GM23248 (cell line): ENCODE results near the gene MUSK. TPM values are rescaled to one million over a fixed set of nuclear protein-coding genes. Genes with fewer than 3 reads are reported as not detected.
A peak's percentile ranks its signal among the peaks of the same experiment; 100 is the strongest.

ENCODE experiments used
- DNase-seq: peaks from one replicate; pipeline ENCODE4 v3.0.0-alpha.2; 2015
- H2AFZ ChIP-seq: fragments of 200-600 bp; sonication (generic); 2 replicates; pipeline ENCODE4 v1.6.1; 2016; ENCODE audit warnings: antibody characterized with exemption
- H3F3A ChIP-seq: fragments of 200-600 bp; sonication (generic); 2 replicates; pipeline ENCODE4 v1.6.1; 2016; ENCODE audit warnings: mild to moderate bottlenecking, antibody characterized with exemption, mixed run types; ENCODE audit not compliant: insufficient read depth
- H3K27ac ChIP-seq: fragments of 200-600 bp; sonication (generic); 2 replicates; pipeline ENCODE4 v1.5.1; 2016; ENCODE audit warnings: mild to moderate bottlenecking
- H3K27me3 ChIP-seq: fragments of 200-600 bp; sonication (generic); replicated peaks from 2 replicates; pipeline ENCODE4 v1.6.1; 2016; ENCODE audit warnings: mild to moderate bottlenecking; ENCODE audit not compliant: insufficient read depth
- H3K36me3 ChIP-seq: fragments of 200-600 bp; sonication (generic); 2 replicates; pipeline ENCODE4 v1.6.1; 2016; ENCODE audit warnings: low read depth, mild to moderate bottlenecking
- H3K4me1 ChIP-seq: fragments of 200-600 bp; sonication (generic); 2 replicates; pipeline ENCODE4 v1.6.1; 2016; ENCODE audit warnings: mild to moderate bottlenecking; ENCODE audit not compliant: insufficient read depth
- H3K4me2 ChIP-seq: fragments of 200-600 bp; sonication (generic); one replicate; pipeline ENCODE4 v1.6.1; 2016; ENCODE audit warnings: mild to moderate bottlenecking; ENCODE audit not compliant: unreplicated experiment
- H3K4me3 ChIP-seq: fragments of 200-600 bp; sonication (generic); 2 replicates; pipeline ENCODE4 v1.5.1; 2016; ENCODE audit warnings: mild to moderate bottlenecking
- H3K79me2 ChIP-seq: fragments of 200-600 bp; sonication (generic); 2 replicates; pipeline ENCODE4 v1.6.1; 2016; ENCODE audit warnings: mild to moderate bottlenecking; ENCODE audit not compliant: insufficient read depth
- H3K9ac ChIP-seq: fragments of 200-600 bp; sonication (generic); 2 replicates; pipeline ENCODE4 v1.6.1; 2016; ENCODE audit warnings: mild to moderate bottlenecking
- H3K9me2 ChIP-seq: fragments of 200-600 bp; sonication (generic); 2 replicates; pipeline ENCODE4 v1.6.1; 2016; ENCODE audit warnings: mixed run types, mild to moderate bottlenecking, moderate library complexity; ENCODE audit not compliant: insufficient read depth
- H3K9me3 ChIP-seq: fragments of 200-600 bp; sonication (generic); one replicate; pipeline ENCODE4 v1.6.1; 2017; ENCODE audit warnings: low read depth
- H4K20me1 ChIP-seq: fragments of 200-600 bp; sonication (generic); 2 replicates; pipeline ENCODE4 v1.6.0; 2016; ENCODE audit not compliant: insufficient read depth
- EZH2 ChIP-seq: fragments of 200-600 bp; sonication (generic); IDR thresholded peaks from 2 replicates; pipeline ENCODE4 v1.6.1; 2018; ENCODE audit warnings: antibody characterized with exemption, mild to moderate bottlenecking; ENCODE audit not compliant: insufficient read depth, poor library complexity, severe bottlenecking
- EZH2phosphoT487 ChIP-seq: fragments of 200-600 bp; sonication (generic); IDR thresholded peaks from 2 replicates; pipeline ENCODE4 v1.6.1; 2018; ENCODE audit warnings: antibody characterized with exemption, moderate library complexity, mild to moderate bottlenecking, low read depth; ENCODE audit not compliant: insufficient read depth
- WGBS, 2 experiments: methylation state at CpG; one replicate each; pipeline ENCODE4 v1.1.6; 2015 to 2017; ENCODE audit warnings: low lambda C conversion rate in 2 of 2, low coverage in 1 of 2; ENCODE audit errors: missing lambda C conversion rate in 2 of 2; 5-methylcytosine and 5-hydroxymethylcytosine counted together
- in situ Hi-C: fragments of 300-500 bp; cut with MboI; formaldehyde crosslinking; loops from 2 replicates; pipeline ENCODE4 v1.15.0; 2020
- polyA plus RNA-seq: library from polyadenylated mRNA; unstranded; fragments of >200 nt; fragmentation: Nextera tagmentation; extraction: Ambion mirVana; gene quantifications from 2 replicates; pipeline ENCODE4 v1.2.1, GENCODE V29; 2016
- total RNA-seq: library from RNA; depleted of rRNA; stranded (reverse); fragments of >200 nt; shearing (Covaris generic); gene quantifications from 2 replicates; pipeline ENCODE4 v1.2.3, GENCODE V29; 2014

MUSK gene
- total and polyA plus RNA-seq, 2 experiments from 2014 or later: not detected

DNA sequence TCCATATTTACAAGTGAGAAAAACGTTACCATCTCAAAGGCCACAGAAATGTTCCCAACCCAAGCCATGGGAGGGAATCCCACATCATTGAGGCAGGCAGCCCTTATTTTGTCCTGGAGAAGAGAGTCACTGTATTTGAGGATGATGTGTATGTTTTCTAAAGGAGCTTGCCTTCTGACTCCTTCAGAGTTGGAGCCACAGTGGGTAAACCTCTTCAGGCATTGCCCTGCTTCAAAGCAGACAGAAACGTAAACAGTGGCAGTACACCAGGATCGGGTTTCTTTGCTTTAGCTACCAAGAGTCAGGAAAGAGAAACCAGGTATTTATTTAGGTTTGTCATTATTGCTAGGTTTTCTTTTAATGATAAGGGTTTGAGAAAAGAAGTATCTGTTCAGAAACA is 45.7 kb downstream of the MUSK start:
- Histone ChIP-seq H3K4me1 (no peaks in the 10 kb centered on the region), H3K79me2 (no peaks in the 10 kb centered on the region), H3K36me3 (no peaks in the 10 kb centered on the region), H3K4me3 (no peak overlapping the region), H3K4me2 (no peak overlapping the region), H3K9me3 (no peaks in the 10 kb centered on the region), H4K20me1 (no peaks in the 10 kb centered on the region), H3K27me3 (no peaks in the 10 kb centered on the region), H3K9ac (no peak overlapping the region), H2AFZ (no peak overlapping the region), H3K9me2 (no peaks in the 10 kb centered on the region), H3K27ac (no peak overlapping the region), H3F3A (no peaks in the 10 kb centered on the region)
- DNase-seq: no peak
- TF ChIP-seq EZH2 (no peak), EZH2phosphoT487 (no peak)
- 78 to 86% methylated on average over 3 of the region's 3 CpGs for WGBS, 2 experiments
- in situ Hi-C loops: no loop called here

DNA sequence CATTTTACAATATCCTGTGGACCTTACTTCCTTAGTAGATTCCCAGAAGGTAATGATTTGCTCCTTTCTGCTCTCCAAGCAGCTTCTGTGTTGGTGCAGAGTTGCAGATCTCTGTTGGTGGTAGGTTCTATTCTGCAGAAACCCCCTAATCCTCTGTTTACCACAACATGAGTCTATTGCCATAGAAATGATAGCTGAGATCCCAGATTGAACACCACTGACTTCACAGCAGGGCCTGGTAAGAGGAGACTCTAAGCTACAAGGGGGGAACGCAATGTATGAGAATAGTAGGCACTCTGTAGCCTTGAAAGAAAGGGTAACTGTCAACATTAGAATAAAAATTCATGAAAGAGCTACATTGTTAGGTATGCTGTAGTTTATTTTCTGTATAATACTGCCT is 59.5 kb downstream of the MUSK start:
- Histone ChIP-seq H3F3A (no peaks in the 10 kb centered on the region), H3K79me2 (no peaks in the 10 kb centered on the region), H3K4me1 (no peaks in the 10 kb centered on the region), H3K9me2 (0 out of 2 replicates have a peak, but pooled peaks cover 3% of the 10 kb centered on the region), H3K9me3 (no peaks in the 10 kb centered on the region), H3K4me2 (no peak overlapping the region), H3K4me3 (no peak overlapping the region), H3K27ac (no peak overlapping the region), H3K36me3 (no peaks in the 10 kb centered on the region), H2AFZ (no peak overlapping the region), H3K27me3 (no peaks in the 10 kb centered on the region), H4K20me1 (no peaks in the 10 kb centered on the region), H3K9ac (no peak overlapping the region)
- 71 to 78% methylated on average over 1 of the region's 1 CpG for WGBS, 2 experiments
- TF ChIP-seq EZH2phosphoT487: no peak
- TF ChIP-seq EZH2: no peak
- DNase-seq: no peak
- in situ Hi-C loops: no loop called here

DNA sequence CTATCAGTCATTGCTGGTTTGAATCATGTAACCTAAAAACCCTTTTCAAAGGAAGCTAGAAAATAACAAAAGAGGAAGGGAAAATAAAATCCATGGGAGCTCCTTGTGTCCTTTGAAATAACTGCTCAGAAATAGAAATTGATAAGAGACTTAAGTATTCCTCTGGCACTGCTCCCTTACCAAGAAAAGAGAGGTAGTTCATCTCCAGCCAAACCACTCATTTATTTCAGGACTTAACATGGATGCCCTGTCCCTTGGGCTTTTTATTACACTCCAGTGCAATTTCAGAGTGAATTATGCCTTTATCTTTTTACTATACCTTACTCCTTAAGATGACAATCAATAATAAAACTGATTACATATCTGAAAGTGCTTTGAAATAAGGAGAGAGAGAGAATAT is 61.0 kb downstream of the MUSK start:
- H3K4me2 ChIP-seq: no peak overlapping the region
- no peaks in the 10 kb centered on the region for H3K4me1 ChIP-seq
- H3K36me3 ChIP-seq: no peaks in the 10 kb centered on the region
- H3K9ac ChIP-seq: no peak overlapping the region
- H3K4me3 ChIP-seq: no peak overlapping the region
- no peaks in the 10 kb centered on the region for H3K79me2 ChIP-seq
- no peaks in the 10 kb centered on the region for H3K9me3 ChIP-seq
- in situ Hi-C loops: no loop called here
- DNase-seq: no peak
- H3K27me3 ChIP-seq: no peaks in the 10 kb centered on the region
- H3F3A ChIP-seq: no peaks in the 10 kb centered on the region
- no peaks in the 10 kb centered on the region for H4K20me1 ChIP-seq
- H3K27ac ChIP-seq: no peak overlapping the region
- no peak for TF ChIP-seq EZH2phosphoT487
- TF ChIP-seq EZH2: no peak
- H2AFZ ChIP-seq: 0 out of 2 replicates have a peak overlapping the region, but pooled peaks have one; percentile 5
- 0 out of 2 replicates have a peak, but pooled peaks cover 3% of the 10 kb centered on the region for H3K9me2 ChIP-seq

DNA sequence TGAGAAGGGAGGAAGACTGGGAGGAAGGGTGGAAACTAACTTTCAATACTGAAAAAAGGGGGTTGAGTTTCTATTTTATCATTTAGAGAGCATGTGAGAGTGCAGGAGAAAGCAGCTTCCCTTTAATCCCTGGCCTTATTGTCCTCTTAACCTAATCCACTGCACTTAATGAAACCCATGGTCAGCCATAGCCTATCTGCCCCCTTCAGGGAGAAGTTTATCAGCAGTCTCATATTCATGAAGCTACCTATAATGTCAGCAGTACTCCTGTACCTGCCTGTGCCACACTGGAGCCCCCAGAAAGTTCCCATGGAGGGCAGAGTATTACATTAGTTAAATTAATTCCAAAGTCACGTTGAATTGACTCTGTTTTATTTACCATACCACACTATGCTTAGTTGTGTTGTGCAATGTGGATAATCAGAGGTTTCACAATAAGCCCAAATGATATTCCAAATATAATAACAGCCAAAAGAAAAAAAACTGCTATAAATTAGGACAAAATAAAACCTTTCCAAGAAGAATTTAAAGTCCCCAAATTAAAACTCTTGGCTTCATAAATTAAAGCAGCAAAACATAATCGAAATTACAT is 62.9 kb downstream of the MUSK start:
- Histone ChIP-seq H3K4me2 (no peak overlapping the region), H3K9ac (no peak overlapping the region), H3K9me2 (0 out of 2 replicates have a peak, but pooled peaks cover 3% of the 10 kb centered on the region), H2AFZ (no peak overlapping the region), H3K36me3 (no peaks in the 10 kb centered on the region), H3K9me3 (no peaks in the 10 kb centered on the region), H3F3A (no peaks in the 10 kb centered on the region), H3K27me3 (no peaks in the 10 kb centered on the region), H3K79me2 (no peaks in the 10 kb centered on the region), H3K27ac (no peak overlapping the region), H3K4me3 (no peak overlapping the region), H3K4me1 (no peaks in the 10 kb centered on the region), H4K20me1 (no peaks in the 10 kb centered on the region)
- WGBS, 2 experiments: 7 to 11% methylated on average over 2 of the region's 2 CpGs
- no peak for TF ChIP-seq EZH2
- peak; percentile 18 for DNase-seq
- in situ Hi-C loops: no loop called here

DNA sequence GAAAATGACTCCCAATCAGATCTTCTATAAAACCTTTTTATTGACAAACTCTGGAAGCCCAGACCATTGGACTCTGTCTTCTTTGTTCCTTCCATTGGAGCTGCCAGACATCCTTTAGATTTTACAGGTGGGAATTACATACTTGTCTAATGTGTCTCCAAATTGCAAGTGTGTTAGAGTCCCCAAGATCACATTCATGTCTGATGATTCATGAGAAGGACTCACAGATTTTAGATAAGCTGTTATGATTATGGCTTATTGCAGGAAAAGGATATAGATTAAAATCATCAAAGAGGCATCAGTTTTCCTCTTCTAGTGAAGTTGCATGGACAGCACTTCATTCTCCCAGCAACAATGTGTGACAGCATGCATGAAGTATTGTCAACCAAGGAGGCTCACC is 70.4 kb downstream of the MUSK start:
- no peak overlapping the region for H2AFZ ChIP-seq
- DNase-seq: no peak
- in situ Hi-C loops: no loop called here

More for the DNA sequence above, 70.4 kb downstream of the MUSK start:
- Histone ChIP-seq H3K27me3 (no peaks in the 10 kb centered on the region), H3K36me3 (no peaks in the 10 kb centered on the region), H3K9ac (no peak overlapping the region), H3K79me2 (no peaks in the 10 kb centered on the region), H3K9me2 (no peaks in the 10 kb centered on the region), H3K4me2 (no peak overlapping the region), H4K20me1 (no peaks in the 10 kb centered on the region), H3K4me1 (peaks cover 25% of the 10 kb centered on the region), H3K27ac (no peak overlapping the region), H3K4me3 (no peak overlapping the region), H3K9me3 (no peaks in the 10 kb centered on the region), H3F3A (peaks cover 33% of the 10 kb centered on the region)
- TF ChIP-seq EZH2 (no peak), EZH2phosphoT487 (no peak)
